KOPT-K1 (cell line): ENCODE results near the gene MMP2.

Experiments
- H3K27ac ChIP-seq: fragments of 200-600 bp; sonication (generic); 2 replicates; pipeline ENCODE4 v1.5.1; 2016; ENCODE audit warnings: antibody characterized with exemption, mild to moderate bottlenecking, low read depth, low read length; ENCODE audit not compliant: poor library complexity, severe bottlenecking
- H3K36me3 ChIP-seq: fragments of 200-600 bp; sonication (generic); 2 replicates; pipeline ENCODE4 v1.5.1; 2017; ENCODE audit warnings: antibody characterized with exemption, mild to moderate bottlenecking, low read length, moderate library complexity; ENCODE audit not compliant: insufficient read depth
- H3K9me3 ChIP-seq: fragments of 200-600 bp; sonication (generic); 2 replicates; pipeline ENCODE4 v1.5.1; 2017; ENCODE audit warnings: antibody characterized with exemption, low read length, mild to moderate bottlenecking; ENCODE audit not compliant: insufficient read depth, poor library complexity, severe bottlenecking

Gene MMP2

GRCh38 chr16:55510185-55510805 lies 31.3 kb downstream of the MMP2 start:
- Histone ChIP-seq H3K27ac (no peak overlapping the region), H3K36me3 (no peaks in the 10 kb centered on the region)

GRCh38 chr16:55512941-55513340 lies 33.9 kb downstream of the MMP2 start:
- Histone ChIP-seq H3K36me3 (no peaks in the 10 kb centered on the region), H3K9me3 (peaks cover 17% of the 10 kb centered on the region), H3K27ac (no peak overlapping the region)

More at GRCh38 chr16:55510185-55510805, 31.3 kb downstream of the MMP2 start:
- peaks cover 17% of the 10 kb centered on the region for H3K9me3 ChIP-seq

- H3K9me3 ChIP-seq: peaks cover 17% of the 10 kb centered on the region
- no peak overlapping the region for H3K27ac ChIP-seq
- no peaks in the 10 kb centered on the region for H3K36me3 ChIP-seq
These were observed 34.6 kb downstream of the MMP2 start for GRCh38 chr16:55513616-55514015.

GRCh38 chr16:55515111-55515510 lies 36.1 kb downstream of the MMP2 start:
- H3K9me3 ChIP-seq: peaks cover 17% of the 10 kb centered on the region
- no peak overlapping the region for H3K27ac ChIP-seq
- no peaks in the 10 kb centered on the region for H3K36me3 ChIP-seq

- H3K27ac ChIP-seq: no peak overlapping the region
- H3K9me3 ChIP-seq: peaks cover 4% of the 10 kb centered on the region
- H3K36me3 ChIP-seq: no peaks in the 10 kb centered on the region
These were observed 42.8 kb downstream of the MMP2 start for GRCh38 chr16:55521792-55522191.

GRCh38 chr16:55526441-55526840 lies 47.4 kb downstream of the MMP2 start:
- H3K36me3 ChIP-seq: no peaks in the 10 kb centered on the region
- H3K27ac ChIP-seq: no peak overlapping the region
- peaks cover 4% of the 10 kb centered on the region for H3K9me3 ChIP-seq

- no peaks in the 10 kb centered on the region for H3K36me3 ChIP-seq
- H3K9me3 ChIP-seq: no peaks in the 10 kb centered on the region
- H3K27ac ChIP-seq: no peak overlapping the region
These were observed 48.9 kb downstream of the MMP2 start for GRCh38 chr16:55527885-55528284.

- no peak overlapping the region for H3K27ac ChIP-seq
- no peaks in the 10 kb centered on the region for H3K36me3 ChIP-seq
- no peaks in the 10 kb centered on the region for H3K9me3 ChIP-seq
These were observed 50.0 kb downstream of the MMP2 start for GRCh38 chr16:55529018-55529417.

GRCh38 chr16:55530316-55530856 lies 51.4 kb downstream of the MMP2 start:
- no peaks in the 10 kb centered on the region for H3K9me3 ChIP-seq
- no peak overlapping the region for H3K27ac ChIP-seq
- no peaks in the 10 kb centered on the region for H3K36me3 ChIP-seq

- Histone ChIP-seq H3K36me3 (no peaks in the 10 kb centered on the region), H3K9me3 (no peaks in the 10 kb centered on the region), H3K27ac (no peak overlapping the region)
These were observed 53.2 kb downstream of the MMP2 start for GRCh38 chr16:55532227-55532626.

- Histone ChIP-seq H3K36me3 (no peaks in the 10 kb centered on the region), H3K9me3 (no peaks in the 10 kb centered on the region), H3K27ac (no peak overlapping the region)
These were observed 55.8 kb downstream of the MMP2 start for GRCh38 chr16:55534756-55535155.

- Histone ChIP-seq H3K9me3 (no peaks in the 10 kb centered on the region), H3K27ac (no peak overlapping the region), H3K36me3 (no peaks in the 10 kb centered on the region)
These were observed 60.1 kb downstream of the MMP2 start for GRCh38 chr16:55539049-55539448.

- no peak overlapping the region for H3K27ac ChIP-seq
- H3K9me3 ChIP-seq: no peaks in the 10 kb centered on the region
- H3K36me3 ChIP-seq: no peaks in the 10 kb centered on the region
These were observed 60.5 kb downstream of the MMP2 start for GRCh38 chr16:55539488-55539887.

- no peaks in the 10 kb centered on the region for H3K36me3 ChIP-seq
- H3K9me3 ChIP-seq: no peaks in the 10 kb centered on the region
- H3K27ac ChIP-seq: no peak overlapping the region
These were observed 61.2 kb downstream of the MMP2 start for GRCh38 chr16:55540221-55540620.

GRCh38 chr16:55542459-55543082 lies 63.6 kb downstream of the MMP2 start:
- Histone ChIP-seq H3K27ac (no peak overlapping the region), H3K9me3 (no peaks in the 10 kb centered on the region), H3K36me3 (no peaks in the 10 kb centered on the region)

- Histone ChIP-seq H3K36me3 (no peaks in the 10 kb centered on the region), H3K27ac (no peak overlapping the region)
These were observed 64.5 kb downstream of the MMP2 start for GRCh38 chr16:55543472-55543871.

More at GRCh38 chr16:55543472-55543871, 64.5 kb downstream of the MMP2 start:
- no peaks in the 10 kb centered on the region for H3K9me3 ChIP-seq
